AG09319 (cell line): ENCODE measurements around the gene SCARB2.
"Not testable (repeated sequence)": the region's sequence is repeated elsewhere in the genome, so short reads cannot be mapped to it uniquely, and the experiment has no call there.

Experiments used
- DNase-seq: peaks from one replicate; pipeline ENCODE4 v3.0.0-alpha.2; 2010; ENCODE audit warnings: low read depth; ENCODE audit errors: extremely low read depth
- TF ChIP-seq, protein P1 (sequence below): IDR thresholded peaks from 2 replicates; pipeline ENCODE4 v1.5.1; 2011; ENCODE audit warnings: low read depth, mild to moderate bottlenecking, inconsistent platforms, low read length, moderate library complexity

Gene SCARB2

GRCh38 chr4:76251441-76252270 lies 38.0 kb upstream of the SCARB2 start, which contains the start of gene FAM47E:
TSS of gene FAM47E (plus strand) at chr4:76251721. CDS start at chr4:76251747, 26 bp downstream.
- DNase-seq: no peak
- TF ChIP-seq, protein P1, sequence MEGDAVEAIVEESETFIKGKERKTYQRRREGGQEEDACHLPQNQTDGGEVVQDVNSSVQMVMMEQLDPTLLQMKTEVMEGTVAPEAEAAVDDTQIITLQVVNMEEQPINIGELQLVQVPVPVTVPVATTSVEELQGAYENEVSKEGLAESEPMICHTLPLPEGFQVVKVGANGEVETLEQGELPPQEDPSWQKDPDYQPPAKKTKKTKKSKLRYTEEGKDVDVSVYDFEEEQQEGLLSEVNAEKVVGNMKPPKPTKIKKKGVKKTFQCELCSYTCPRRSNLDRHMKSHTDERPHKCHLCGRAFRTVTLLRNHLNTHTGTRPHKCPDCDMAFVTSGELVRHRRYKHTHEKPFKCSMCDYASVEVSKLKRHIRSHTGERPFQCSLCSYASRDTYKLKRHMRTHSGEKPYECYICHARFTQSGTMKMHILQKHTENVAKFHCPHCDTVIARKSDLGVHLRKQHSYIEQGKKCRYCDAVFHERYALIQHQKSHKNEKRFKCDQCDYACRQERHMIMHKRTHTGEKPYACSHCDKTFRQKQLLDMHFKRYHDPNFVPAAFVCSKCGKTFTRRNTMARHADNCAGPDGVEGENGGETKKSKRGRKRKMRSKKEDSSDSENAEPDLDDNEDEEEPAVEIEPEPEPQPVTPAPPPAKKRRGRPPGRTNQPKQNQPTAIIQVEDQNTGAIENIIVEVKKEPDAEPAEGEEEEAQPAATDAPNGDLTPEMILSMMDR: peak; percentile 17

- no peak for DNase-seq
- TF ChIP-seq, protein P1: no peak
Measured at GRCh38 chr4:76250962-76251361, 37.3 kb upstream of the SCARB2 start.

- DNase-seq: no peak
- TF ChIP-seq, protein P1: no peak
Measured at GRCh38 chr4:76246852-76247251, 33.2 kb upstream of the SCARB2 start.

DNA sequence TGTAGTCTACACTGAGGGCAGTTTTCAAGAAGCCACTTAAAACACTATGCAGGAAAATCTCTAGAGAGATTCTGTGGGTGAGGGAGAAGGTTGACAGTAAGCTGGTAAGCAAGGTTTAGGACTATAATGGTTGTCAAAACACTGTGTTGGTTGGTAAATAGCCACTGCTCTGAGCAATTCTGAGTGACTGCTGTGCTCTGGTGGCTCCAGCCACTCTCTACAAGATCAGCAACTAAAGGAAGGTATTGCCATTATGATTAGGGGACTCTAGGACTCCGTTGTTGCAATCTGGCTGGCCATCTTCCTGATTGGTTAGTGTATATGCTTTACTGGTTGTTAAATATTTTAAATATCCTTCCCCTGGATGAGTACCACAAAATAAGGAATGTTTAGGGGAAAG lies 32.4 kb upstream of the SCARB2 start:
- TF ChIP-seq, protein P1: no peak; the same call in none of the 2 replicates
- DNase-seq: no peak

DNA sequence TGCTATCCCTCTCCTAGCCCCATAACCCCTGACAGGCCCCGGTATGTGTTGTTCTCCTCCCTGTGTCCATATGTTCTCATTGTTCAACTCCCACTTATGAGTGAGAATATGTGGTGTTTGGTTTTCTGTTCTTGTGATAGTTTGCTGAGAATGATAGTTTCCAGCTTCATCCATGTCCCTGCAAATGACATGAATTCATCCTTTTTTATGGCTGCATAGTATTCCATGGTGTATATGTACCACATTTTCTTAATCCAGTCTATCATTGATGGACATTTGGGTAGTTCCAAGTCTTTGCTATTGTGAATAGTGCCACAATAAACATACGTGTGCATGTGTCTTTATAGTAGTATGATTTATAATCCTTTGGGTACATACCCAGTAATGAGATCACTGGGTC lies 30.3 kb upstream of the SCARB2 start:
- not testable (repeated sequence) for DNase-seq

- TF ChIP-seq, protein P1: no peak
- DNase-seq: no peak
Measured at GRCh38 chr4:76240236-76240635, 26.6 kb upstream of the SCARB2 start.

DNA sequence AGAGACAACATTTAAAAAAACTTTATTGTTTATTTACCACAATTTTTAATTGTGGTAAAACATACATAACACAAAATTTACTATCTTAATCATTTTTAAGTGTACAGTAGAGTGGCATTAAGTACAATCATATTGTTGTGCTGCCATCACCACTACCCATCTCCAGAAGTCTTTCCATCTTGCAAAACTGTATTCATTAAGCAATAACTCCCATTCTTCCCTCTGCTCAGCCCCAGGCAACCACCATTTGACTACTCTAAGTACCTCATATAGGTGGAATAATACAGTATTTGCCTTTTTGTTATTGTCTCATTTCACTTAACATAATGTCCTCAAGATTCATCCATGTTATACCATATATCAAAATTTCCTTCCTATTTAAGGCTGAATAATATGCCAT lies 25.1 kb upstream of the SCARB2 start:
- DNase-seq: no peak
- TF ChIP-seq, protein P1: no peak

DNA sequence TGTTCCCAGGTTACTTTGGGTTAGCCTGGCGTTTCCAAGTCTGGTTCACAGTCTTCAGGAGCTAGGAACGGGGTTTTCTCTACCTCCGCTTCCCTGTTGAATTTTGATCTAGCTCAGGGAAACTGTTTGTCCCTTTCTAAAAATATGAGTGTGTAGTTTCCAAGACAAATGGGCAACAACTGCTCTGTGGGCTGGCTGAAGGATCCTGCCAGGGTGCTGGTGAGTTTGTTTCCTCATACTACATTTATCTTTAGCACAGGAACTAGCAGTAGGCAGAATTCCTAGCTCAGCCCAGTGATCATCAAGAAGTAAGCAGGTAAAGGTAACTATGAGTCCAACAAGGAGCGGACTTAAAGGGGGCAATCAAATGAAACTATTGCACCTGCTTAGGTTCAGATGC lies 24.6 kb upstream of the SCARB2 start:
- TF ChIP-seq, protein P1: no peak
- no peak for DNase-seq
